Stimulated activated naive B cell treated with anti-CD40 and anti-IgM and Interleukin-4, amounts not matched to agents 10 μg/mL and 1 μg/mL and 100 μg/mL, for 72 hours (primary cell): ENCODE measurements around the gene PHPT1.
"Not testable (repeated sequence)": the region's sequence is repeated elsewhere in the genome, so short reads cannot be mapped to it uniquely, and the experiment has no call there.

Source experiments
- ATAC-seq, 2 donors: fragments of 150-1000 bp; cut with Tn5 transposase; replicated peaks; 2 replicates each; pipeline ENCODE4 v1.10.0; 2021; ENCODE audit warnings: moderate library complexity in 1 of 2
- DNase-seq: peaks from one replicate; pipeline ENCODE4 v3.0.0; 2021
- H3K27ac Mint-ChIP-seq: one replicate; pipeline ENCODE4 v1.8.0; 2022; ENCODE audit warnings: mild to moderate bottlenecking, mixed read lengths
- H3K27me3 Mint-ChIP-seq, 2 donors: one replicate each; pipeline ENCODE4 v1.8.0; 2022; ENCODE audit warnings: mixed read lengths in 2 of 2
- H3K36me3 Mint-ChIP-seq, 2 donors: one replicate each; pipeline ENCODE4 v1.8.0; 2022; ENCODE audit warnings: mixed read lengths in 2 of 2, mild to moderate bottlenecking in 1 of 2
- H3K4me1 Mint-ChIP-seq, 2 donors: one replicate each; pipeline ENCODE4 v1.8.0; 2022; ENCODE audit warnings: mixed read lengths in 2 of 2, mild to moderate bottlenecking in 1 of 2
- H3K4me3 Mint-ChIP-seq, 2 donors: one replicate each; pipeline ENCODE4 v1.8.0; 2022; ENCODE audit warnings: mild to moderate bottlenecking in 2 of 2, mixed read lengths in 2 of 2, moderate library complexity in 1 of 2
- H3K9me3 Mint-ChIP-seq, 2 donors: one replicate each; pipeline ENCODE4 v1.8.0; 2022; ENCODE audit warnings: mixed read lengths in 2 of 2, mild to moderate bottlenecking in 1 of 2

The PHPT1 gene

DNA sequence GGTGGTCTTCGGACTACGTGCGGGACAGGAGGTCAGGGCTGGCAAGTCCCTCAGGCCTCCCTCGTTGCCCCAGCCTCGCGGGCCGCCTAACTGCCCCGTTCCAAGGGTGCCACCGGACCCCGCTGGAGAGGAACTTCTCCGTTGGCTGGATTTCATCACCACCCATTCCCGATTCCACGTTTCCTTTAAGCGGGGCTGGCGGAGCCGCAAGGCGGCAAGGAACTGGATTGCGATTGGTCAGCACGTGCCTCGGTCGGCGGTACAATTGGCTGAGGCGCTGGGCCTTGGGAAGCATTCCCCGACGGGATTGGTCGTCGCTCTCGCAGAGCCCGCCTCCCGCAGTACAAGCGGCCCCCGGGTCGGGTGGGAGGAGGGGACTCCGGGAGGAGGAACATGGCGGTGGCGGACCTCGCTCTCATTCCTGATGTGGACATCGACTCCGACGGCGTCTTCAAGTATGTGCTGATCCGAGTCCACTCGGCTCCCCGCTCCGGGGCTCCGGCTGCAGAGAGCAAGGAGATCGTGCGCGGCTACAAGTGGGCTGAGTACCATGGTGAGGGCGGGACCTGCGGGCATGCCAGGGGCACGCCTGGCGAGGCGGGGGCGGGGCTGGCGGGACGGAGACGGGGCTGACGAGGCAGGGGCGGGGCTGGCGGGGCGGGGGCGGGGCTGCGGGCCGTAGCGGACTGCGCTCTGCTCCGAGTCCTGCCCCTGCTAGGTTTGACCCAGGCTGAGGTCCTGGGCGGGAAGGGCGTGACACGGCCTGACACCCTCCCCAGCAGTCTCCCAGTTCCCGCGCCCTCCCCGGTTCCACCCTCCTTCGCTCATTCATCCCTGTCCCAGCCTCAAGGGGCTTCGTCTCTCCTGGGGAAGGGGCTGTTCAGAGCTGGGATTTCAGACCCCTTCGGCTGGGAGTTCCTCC lies at the start of gene PHPT1:
Gene PHPT1 (plus strand): TSS at position 372 of the 922 bp plus-strand sequence. CDS start 22 bp downstream, at position 394.
- DNase-seq, result peak; percentile 96
- no peaks in the 10 kb centered on the region for H3K9me3 Mint-ChIP-seq
- H3K4me1 Mint-ChIP-seq, result peaks cover 19 to 32% of the 10 kb centered on the region in 2 donors
- peaks cover 15 to 27% of the 10 kb centered on the region in 2 donors for H3K36me3 Mint-ChIP-seq
- ATAC-seq, result peak; percentile 92 to 94
- peak within 1 kb of the TSS; percentile 92 to 96 for H3K4me3 Mint-ChIP-seq
- peaks cover 11 to 19% of the 10 kb centered on the region in 2 donors for H3K27me3 Mint-ChIP-seq
- H3K27ac Mint-ChIP-seq, result peak within 1 kb of the TSS; percentile 94

DNA sequence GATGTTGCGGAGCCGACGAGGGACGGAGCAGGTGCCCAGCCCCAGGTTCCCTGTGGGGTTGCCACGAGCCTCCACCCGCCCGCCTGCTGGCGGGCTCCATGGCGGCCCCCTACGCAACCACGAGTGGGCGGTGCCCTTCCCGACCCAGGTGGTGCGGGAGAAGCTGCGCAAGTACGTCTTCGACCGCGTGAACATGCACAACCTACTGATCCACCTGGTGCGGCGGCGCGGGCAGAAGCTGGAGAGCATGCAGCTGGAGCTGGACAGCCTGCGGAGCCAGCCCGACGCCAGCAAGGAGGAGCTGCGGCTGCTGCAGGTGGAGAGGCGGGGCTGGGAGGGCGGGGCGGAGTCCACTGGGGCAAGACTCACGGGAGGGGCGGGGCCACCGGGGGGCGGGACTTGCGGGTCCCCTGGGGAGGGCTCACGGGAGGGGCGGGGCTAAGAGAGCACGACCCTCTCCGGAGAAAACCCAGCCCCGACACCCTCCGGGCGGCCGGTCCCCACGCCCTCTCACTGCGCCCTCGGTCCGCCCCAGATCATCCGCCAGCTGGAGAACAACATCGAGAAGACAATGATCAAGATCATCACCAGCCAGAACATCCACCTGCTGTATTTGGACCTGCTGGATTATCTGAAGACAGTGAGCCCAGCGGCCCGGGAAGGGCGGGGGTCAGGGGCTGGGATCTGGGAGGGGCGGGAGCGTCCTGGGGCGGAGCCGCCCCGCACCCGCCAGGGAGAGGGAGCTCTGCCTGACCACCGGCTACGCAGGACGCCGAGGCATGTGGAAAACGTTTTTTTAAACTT lies 49.2 kb upstream of the PHPT1 start:
- no peaks in the 10 kb centered on the region for H3K9me3 Mint-ChIP-seq
- DNase-seq (peak; percentile 44), ATAC-seq (peak; percentile 68 to 69)
- H3K4me1 Mint-ChIP-seq, result peaks cover 15 to 35% of the 10 kb centered on the region in 2 donors
- H3K27me3 Mint-ChIP-seq, result peaks cover 0 to 11% of the 10 kb centered on the region in 2 donors
- peak overlapping the region; percentile 79 to 84 for H3K4me3 Mint-ChIP-seq
- H3K36me3 Mint-ChIP-seq, result peaks cover 5 to 11% of the 10 kb centered on the region in 2 donors
- H3K27ac Mint-ChIP-seq, result peak overlapping the region; percentile 85

DNA sequence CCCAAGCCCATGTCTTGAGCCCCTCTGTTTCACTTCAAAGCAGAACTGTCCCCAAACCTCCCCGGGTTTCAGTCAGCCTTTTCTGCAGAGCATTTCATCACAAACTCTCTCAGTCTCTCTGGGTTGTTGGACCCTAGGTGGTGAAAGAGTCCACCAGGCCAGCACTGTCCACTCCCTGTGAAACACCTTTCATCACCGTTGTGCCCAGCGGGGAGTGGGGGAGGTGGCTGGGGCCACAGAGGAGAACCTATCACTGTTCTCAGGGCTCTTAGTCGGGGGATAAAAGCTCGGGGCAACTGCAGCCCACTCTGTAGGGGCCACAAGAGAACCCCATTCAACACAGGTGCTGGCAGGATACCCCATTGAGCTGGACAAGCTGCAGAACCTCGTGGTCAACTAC lies 46.9 kb upstream of the PHPT1 start:
- Mint-ChIP-seq H3K9me3 (no peaks in the 10 kb centered on the region), H3K4me3 (no peak overlapping the region), H3K36me3 (peaks cover 5 to 14% of the 10 kb centered on the region in 2 donors), H3K27me3 (peaks cover 0 to 11% of the 10 kb centered on the region in 2 donors), H3K27ac (peak overlapping the region; percentile 9), H3K4me1 (peaks cover 22 to 55% of the 10 kb centered on the region in 2 donors)
- DNase-seq (no peak), ATAC-seq (no peak)

DNA sequence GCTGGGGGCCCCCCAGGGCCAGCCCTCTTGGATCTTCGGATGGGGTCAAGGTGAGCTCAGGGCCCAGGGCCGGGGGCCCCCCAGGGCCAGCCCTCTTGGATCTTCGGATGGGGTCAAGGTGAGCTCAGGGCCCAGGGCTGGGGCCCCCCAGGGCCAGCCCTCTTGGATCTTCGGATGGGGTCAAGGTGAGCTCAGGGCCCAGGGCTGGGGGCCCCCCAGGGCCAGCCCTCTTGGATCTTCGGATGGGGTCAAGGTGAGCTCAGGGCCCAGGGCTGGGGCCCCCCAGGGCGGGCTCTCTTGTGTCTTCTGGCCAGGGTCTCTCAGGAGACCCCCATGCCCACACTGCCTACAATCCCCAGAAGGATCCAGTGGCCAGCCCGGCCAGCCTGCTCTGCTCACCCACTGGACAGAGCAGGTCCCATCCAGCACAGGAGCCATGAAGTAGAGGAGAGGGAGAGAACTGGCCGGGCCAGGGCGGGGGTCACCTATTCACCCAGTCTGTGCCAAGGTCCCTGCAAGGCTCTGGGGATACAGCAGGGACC lies 46.1 kb upstream of the PHPT1 start:
- peaks cover 5 to 14% of the 10 kb centered on the region in 2 donors for H3K36me3 Mint-ChIP-seq
- DNase-seq, ATAC-seq, H3K4me3 Mint-ChIP-seq, H3K27ac Mint-ChIP-seq, H3K9me3 Mint-ChIP-seq: not testable (repeated sequence)
- peaks cover 22 to 58% of the 10 kb centered on the region in 2 donors for H3K4me1 Mint-ChIP-seq
- peaks cover 0 to 11% of the 10 kb centered on the region in 2 donors for H3K27me3 Mint-ChIP-seq

DNA sequence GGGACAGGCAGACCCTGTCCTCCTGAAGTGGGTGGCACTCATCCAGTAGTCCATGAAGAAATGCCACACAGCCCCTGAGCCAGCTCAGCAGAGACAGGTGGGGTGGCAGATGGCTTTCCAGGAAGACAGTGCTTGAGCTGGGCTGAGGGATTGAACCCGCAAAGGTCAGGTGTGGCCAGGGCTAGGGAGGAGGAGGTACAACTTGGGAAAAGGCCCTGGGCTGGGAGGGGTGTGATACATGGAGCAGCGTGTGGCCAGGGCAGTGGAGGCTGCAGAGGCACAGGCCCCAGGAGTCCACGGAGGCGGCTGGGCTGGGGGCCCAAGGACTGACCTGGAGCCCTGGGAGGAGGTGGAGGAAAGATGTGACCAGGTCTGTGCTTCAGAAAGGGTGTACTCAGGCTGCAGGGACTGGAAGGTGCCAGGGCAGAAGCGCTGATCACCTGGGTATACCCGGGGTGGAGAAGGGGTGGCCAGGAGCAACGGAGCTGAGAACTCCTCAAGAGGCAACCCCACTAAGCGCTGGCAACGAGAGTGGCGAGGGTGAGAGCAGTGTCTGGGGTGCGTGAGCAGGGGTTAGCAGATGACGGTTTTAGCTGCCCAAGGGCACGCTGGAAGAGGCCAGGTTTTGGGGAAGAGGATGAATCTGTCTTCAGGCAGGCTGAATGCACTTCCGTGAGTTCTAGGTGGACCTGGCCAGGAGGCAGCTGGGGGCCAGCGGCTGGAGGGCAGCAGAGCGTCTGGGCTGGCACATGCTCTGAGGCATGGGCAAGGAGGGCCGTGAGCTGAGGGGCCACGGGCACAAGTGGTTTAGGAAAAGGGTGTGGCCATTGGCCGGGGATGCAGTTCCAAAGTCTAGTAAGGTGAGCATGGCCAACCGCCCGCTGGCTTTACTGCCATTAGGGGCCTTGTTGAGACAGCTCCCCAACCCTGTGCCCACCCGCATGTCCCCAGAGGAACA lies 45.4 kb upstream of the PHPT1 start:
- H3K27me3 Mint-ChIP-seq, result peaks cover 0 to 11% of the 10 kb centered on the region in 2 donors
- ATAC-seq, result no peak
- H3K36me3 Mint-ChIP-seq, result peaks cover 5 to 14% of the 10 kb centered on the region in 2 donors
- no peak for DNase-seq
- no peaks in the 10 kb centered on the region for H3K9me3 Mint-ChIP-seq
- H3K27ac Mint-ChIP-seq, result no peak overlapping the region
- no peak overlapping the region for H3K4me3 Mint-ChIP-seq
- H3K4me1 Mint-ChIP-seq, result peaks cover 23 to 60% of the 10 kb centered on the region in 2 donors

DNA sequence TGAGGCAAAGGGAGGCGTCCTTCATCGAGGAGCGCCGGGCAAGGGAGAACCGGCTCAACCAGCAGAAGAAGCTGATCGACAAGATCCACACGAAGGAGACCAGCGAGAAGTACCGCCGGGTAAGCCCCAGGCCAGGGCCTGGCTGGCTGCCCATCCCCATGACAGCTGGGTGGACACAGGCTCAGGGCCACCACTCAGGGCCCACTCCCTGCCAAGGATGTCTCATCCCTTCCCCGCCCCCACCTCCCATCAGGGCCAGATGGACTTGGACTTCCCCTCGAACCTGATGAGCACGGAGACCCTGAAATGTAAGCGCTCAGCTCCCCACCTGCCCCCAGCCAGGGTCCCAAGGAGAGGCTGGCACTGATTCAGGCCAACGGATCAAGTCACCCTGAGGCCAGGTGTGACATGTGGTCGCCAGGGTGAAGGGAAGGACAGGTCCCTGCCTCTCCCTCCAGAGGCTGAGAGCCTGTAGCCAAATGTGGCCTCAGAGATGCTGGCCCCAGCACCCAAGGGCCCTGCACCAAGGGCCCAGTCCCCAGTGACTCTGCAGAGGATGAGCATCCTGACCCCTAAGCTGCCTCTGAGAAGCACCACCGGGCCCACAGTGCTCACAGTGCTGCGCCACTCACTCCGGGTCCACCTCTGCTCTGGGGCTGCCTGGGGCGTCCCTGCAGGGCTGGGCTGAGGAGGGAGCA lies 44.6 kb upstream of the PHPT1 start:
- Mint-ChIP-seq H3K9me3 (no peaks in the 10 kb centered on the region), H3K27ac (no peak overlapping the region), H3K27me3 (peaks cover 0 to 10% of the 10 kb centered on the region in 2 donors), H3K4me1 (peaks cover 27 to 61% of the 10 kb centered on the region in 2 donors), H3K4me3 (no peak overlapping the region), H3K36me3 (peaks cover 10 to 19% of the 10 kb centered on the region in 2 donors)
- DNase-seq (no peak), ATAC-seq (no peak)

DNA sequence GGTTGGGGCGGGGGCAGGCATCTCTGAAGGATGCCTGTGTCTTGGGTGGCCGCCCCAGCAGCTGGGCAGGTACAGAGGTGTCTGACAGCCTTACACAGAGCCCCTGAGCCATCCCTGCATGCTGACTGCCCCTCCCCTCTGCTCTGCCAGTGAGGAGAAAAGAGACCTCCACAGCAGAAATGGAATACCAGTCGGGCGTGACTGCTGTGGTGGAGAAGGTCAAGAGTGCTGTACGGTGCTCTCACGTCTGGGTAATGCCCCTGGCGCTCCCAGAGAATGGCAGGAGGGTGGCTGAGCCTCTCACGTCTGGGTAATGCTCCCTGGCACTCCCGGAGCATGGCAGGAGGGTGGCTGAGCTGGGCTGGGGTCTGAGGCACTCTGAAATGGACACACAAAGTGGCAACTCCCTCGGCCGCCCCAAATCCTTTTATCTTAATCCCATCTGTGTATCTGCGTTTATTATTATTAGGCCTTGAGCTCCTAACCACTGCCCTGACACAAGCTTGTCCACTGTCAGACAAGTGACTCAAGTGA lies 43.9 kb upstream of the PHPT1 start:
- H3K36me3 Mint-ChIP-seq, result peaks cover 11 to 21% of the 10 kb centered on the region in 2 donors
- H3K9me3 Mint-ChIP-seq, result no peaks in the 10 kb centered on the region
- DNase-seq (no peak), ATAC-seq (no peak)
- H3K4me1 Mint-ChIP-seq, result peaks cover 27 to 60% of the 10 kb centered on the region in 2 donors
- H3K27ac Mint-ChIP-seq, result no peak overlapping the region
- no peak overlapping the region for H3K4me3 Mint-ChIP-seq
- peaks cover 0 to 6% of the 10 kb centered on the region in 2 donors for H3K27me3 Mint-ChIP-seq

DNA sequence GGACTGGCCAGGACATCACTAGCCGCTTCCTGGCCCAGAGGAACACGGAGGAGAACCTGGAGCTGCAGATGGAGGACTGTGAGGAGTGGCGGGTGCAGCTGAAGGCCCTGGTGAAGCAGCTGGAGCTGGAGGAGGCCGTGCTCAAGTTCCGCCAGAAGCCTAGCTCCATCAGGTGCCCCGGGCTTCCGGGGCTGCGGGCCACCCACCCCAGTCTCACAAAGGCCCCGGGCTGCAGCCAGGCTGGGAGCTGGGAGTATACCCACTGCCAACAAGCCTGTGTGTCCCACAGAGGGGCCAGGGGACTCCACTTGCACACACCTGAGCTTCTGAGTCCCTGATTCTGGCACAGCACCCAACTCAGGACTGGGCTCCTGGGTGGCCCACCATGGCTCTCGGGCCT lies 43.1 kb upstream of the PHPT1 start:
- H3K27ac Mint-ChIP-seq, result no peak overlapping the region

DNA sequence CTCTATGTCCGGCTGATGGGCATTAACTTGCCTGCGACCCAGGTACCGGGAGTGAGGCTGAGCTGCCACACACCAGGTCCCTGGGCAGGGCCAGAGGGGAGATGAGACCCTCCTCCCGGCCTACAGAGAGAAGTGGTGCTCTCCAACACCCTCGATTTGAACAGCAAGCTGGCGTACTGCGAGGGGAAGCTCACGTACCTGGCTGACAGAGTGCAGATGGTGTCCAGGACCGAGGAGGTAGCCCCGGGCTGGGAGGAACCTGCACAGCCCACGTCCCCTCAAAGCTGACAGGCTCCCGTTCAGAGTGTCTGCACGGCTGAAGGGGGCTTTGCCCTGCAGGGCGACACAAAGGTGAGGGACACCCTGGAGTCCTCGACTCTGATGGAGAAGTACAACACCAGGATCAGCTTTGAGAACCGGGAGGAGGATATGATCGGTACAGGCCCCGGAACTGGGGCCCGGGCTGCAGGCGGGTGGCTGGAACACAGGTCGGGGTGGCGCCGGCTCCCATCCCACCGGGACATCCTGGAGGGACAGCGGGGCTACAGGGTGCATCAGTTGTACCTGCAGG lies 42.5 kb upstream of the PHPT1 start:
- peaks cover 0 to 6% of the 10 kb centered on the region in 2 donors for H3K27me3 Mint-ChIP-seq
- DNase-seq (no peak), ATAC-seq (no peak)
- H3K9me3 Mint-ChIP-seq, result no peaks in the 10 kb centered on the region
- H3K4me1 Mint-ChIP-seq, result peaks cover 19 to 46% of the 10 kb centered on the region in 2 donors
- H3K27ac Mint-ChIP-seq, result peak overlapping the region; percentile 96
- H3K36me3 Mint-ChIP-seq, result peaks cover 14 to 25% of the 10 kb centered on the region in 2 donors
- peak overlapping the region; percentile 92 to 96 for H3K4me3 Mint-ChIP-seq

More for the DNA sequence above, 43.1 kb upstream of the PHPT1 start:
- peaks cover 14 to 24% of the 10 kb centered on the region in 2 donors for H3K36me3 Mint-ChIP-seq
- no peaks in the 10 kb centered on the region for H3K9me3 Mint-ChIP-seq
- peaks cover 0 to 6% of the 10 kb centered on the region in 2 donors for H3K27me3 Mint-ChIP-seq
- peaks cover 22 to 53% of the 10 kb centered on the region in 2 donors for H3K4me1 Mint-ChIP-seq
- H3K4me3 Mint-ChIP-seq, result peak overlapping the region; percentile 92 to 96
- ATAC-seq, result no peak
- DNase-seq, result no peak

DNA sequence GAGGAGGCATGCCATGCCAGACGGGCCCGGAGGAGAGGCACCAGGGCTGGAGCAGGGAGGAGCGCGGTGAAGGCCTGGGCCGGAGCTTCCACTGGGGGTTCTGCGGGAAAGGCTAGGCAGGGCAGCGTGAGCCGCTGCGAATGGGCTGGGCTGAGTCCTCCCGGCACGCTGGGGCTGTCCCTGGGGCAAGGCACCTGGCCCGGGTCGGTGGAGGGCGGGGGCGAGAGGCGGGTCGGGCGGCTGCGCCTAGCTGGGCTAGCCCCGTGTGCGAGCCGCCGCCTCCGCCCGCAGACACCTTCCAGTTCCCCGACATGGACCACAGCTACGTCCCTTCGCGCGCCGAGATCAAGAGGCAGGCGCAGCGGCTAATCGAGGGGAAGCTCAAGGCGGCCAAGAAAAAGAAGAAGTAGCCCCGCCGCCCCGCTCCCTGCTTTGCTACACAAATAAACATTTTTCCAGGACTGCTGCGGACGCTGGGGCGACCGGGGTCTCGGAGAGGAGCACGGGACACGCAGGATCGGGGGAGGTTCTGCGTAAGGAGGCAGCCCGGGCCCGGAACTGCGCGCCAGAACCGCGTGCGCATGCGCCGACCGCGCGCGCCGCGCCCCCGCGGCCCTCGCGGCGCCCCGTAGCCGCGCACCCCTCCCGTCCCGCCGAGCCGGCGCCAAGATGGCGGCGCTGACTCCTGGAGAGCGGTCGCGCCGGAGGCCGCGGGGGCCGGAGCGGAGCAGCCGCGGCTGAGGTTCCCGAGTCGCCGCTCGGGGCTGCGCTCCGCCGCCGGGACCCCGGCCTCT lies 41.7 kb upstream of the PHPT1 start, which contains the start of gene RABL6:
Gene RABL6 (plus strand): TSS at position 668 of the 794 bp plus-strand sequence. CDS start 249 bp downstream, outside the sequence.
- ATAC-seq, result peak; percentile 83 to 89
- Mint-ChIP-seq H3K4me3 (peak within 1 kb of the TSS; percentile 92 to 96), H3K4me1 (peaks cover 15 to 40% of the 10 kb centered on the region in 2 donors), H3K27me3 (no peaks in the 10 kb centered on the region), H3K9me3 (no peaks in the 10 kb centered on the region), H3K36me3 (peaks cover 14 to 25% of the 10 kb centered on the region in 2 donors), H3K27ac (peak within 1 kb of the TSS; percentile 96)
- peak; percentile 75 for DNase-seq

DNA sequence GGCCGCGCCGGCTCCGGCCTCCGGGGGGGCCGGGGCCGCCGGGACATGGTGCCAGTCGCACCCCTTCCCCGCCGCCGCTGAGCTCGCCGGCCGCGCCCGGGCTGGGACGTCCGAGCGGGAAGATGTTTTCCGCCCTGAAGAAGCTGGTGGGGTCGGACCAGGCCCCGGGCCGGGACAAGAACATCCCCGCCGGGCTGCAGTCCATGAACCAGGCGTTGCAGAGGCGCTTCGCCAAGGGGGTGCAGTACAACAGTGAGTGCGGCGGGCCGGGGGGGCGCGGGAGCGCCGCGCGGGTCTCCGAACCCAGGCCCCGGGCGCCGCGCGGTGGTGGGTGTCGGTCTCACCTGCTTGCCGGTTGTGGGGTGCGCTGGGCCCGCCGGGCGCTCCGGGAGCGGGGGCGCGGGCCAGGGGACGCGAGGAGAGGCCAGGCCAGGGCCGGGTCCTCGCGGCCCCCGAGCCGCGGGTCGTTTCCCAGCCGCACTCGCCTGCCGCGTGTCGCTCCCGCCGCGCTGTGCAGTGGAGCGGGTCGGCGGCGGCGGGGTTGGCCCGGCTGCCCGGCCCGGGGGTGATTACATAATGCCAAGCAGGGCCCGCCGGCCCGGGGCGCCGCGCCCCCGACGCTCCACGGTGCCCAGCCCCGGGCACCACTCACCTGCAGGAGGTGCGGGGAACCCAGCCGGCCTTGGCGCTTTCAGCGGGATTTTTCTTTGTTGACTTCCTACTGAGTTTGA lies 41.0 kb upstream of the PHPT1 start:
- Mint-ChIP-seq H3K4me1 (peaks cover 19 to 46% of the 10 kb centered on the region in 2 donors), H3K27ac (peak overlapping the region; percentile 91), H3K4me3 (peak overlapping the region; percentile 83 to 84), H3K9me3 (no peaks in the 10 kb centered on the region), H3K36me3 (peaks cover 21 to 33% of the 10 kb centered on the region in 2 donors), H3K27me3 (no peaks in the 10 kb centered on the region)
- peak; percentile 39 to 42 for ATAC-seq
- no peak for DNase-seq
